Ishikawa (cell line): ENCODE results near the gene FAM120B.
A peak's percentile ranks its signal among the peaks of the same experiment; 100 is the strongest.

Experiments
- CEBPB ChIP-seq: IDR thresholded peaks from 2 replicates; pipeline ENCODE4 v1.6.1; 2012
- CREB1 ChIP-seq: IDR thresholded peaks from 2 replicates; pipeline ENCODE4 v1.6.1; 2012; ENCODE audit warnings: low read depth
- EGR1 ChIP-seq: IDR thresholded peaks from 2 replicates; pipeline ENCODE4 v1.6.1; 2012
- EP300 ChIP-seq: IDR thresholded peaks from 2 replicates; pipeline ENCODE4 v1.6.1; 2012; ENCODE audit warnings: borderline replicate concordance
- FOXM1 ChIP-seq: IDR thresholded peaks from 2 replicates; pipeline ENCODE4 v1.6.1; 2012; ENCODE audit warnings: low read depth, borderline replicate concordance
- MAX ChIP-seq: IDR thresholded peaks from 2 replicates; pipeline ENCODE4 v1.6.1; 2012
- NFIC ChIP-seq: IDR thresholded peaks from 2 replicates; pipeline ENCODE4 v1.6.1; 2012
- RAD21 ChIP-seq: IDR thresholded peaks from 2 replicates; pipeline ENCODE4 v1.6.1; 2012; ENCODE audit warnings: low read depth
- REST ChIP-seq: IDR thresholded peaks from 2 replicates; pipeline ENCODE4 v1.6.1; 2012; ENCODE audit warnings: low read depth, mild to moderate bottlenecking
- TAF1 ChIP-seq: IDR thresholded peaks from 2 replicates; pipeline ENCODE4 v1.6.1; 2012; ENCODE audit warnings: low read depth, mild to moderate bottlenecking
- TCF12 ChIP-seq: IDR thresholded peaks from 2 replicates; pipeline ENCODE4 v1.6.1; 2012; ENCODE audit warnings: low read depth
- TEAD4 ChIP-seq: IDR thresholded peaks from 2 replicates; pipeline ENCODE4 v1.6.1; 2012
- USF1 ChIP-seq: IDR thresholded peaks from 2 replicates; pipeline ENCODE4 v1.6.1; 2012
- YY1 ChIP-seq: IDR thresholded peaks from 2 replicates; pipeline ENCODE4 v1.6.1; 2012; ENCODE audit warnings: low read depth
- ZBTB7A ChIP-seq: IDR thresholded peaks from 2 replicates; pipeline ENCODE4 v1.6.1; 2012; ENCODE audit warnings: low read depth

FAM120B gene

GRCh38 chr6:170306324-170307079 is at the start of gene FAM120B:
TSS of gene FAM120B (plus strand) at chr6:170306758. CDS start at chr6:170317391, 10,633 bp downstream.
- TF ChIP-seq REST (no peak), USF1 (0 out of 2 replicates have a peak, but pooled peaks have one; percentile 25), TAF1 (peak; percentile 85), EP300 (no peak), EGR1 (no peak; the same call in 1 of the 2 replicates), MAX (0 out of 2 replicates have a peak, but pooled peaks have one; percentile 26), CEBPB (peak; percentile 21; the same call in 1 of the 2 replicates), NFIC (peak; percentile 72), TEAD4 (0 out of 2 replicates have a peak, but pooled peaks have one; percentile 13), TCF12 (no peak; the same call in 1 of the 2 replicates), ZBTB7A (0 out of 2 replicates have a peak, but pooled peaks have one; percentile 7), FOXM1 (no peak), YY1 (peak; percentile 45; the same call in 1 of the 2 replicates)

- TF ChIP-seq EGR1 (no peak), FOXM1 (no peak), TEAD4 (no peak), YY1 (no peak), CREB1 (no peak), TAF1 (no peak), RAD21 (no peak), ZBTB7A (no peak), MAX (no peak), REST (no peak), EP300 (no peak), CEBPB (no peak), TCF12 (no peak), NFIC (no peak), USF1 (no peak)
Measured at GRCh38 chr6:170257376-170257775, 49.2 kb upstream of the FAM120B start.

GRCh38 chr6:170258407-170258806 is 48.2 kb upstream of the FAM120B start:
- no peak for TF ChIP-seq TCF12
- no peak for TF ChIP-seq RAD21
- no peak for TF ChIP-seq FOXM1
- TF ChIP-seq MAX: no peak
- TF ChIP-seq NFIC: no peak
- no peak for TF ChIP-seq CEBPB
- TF ChIP-seq TEAD4: no peak
- TF ChIP-seq ZBTB7A: no peak
- TF ChIP-seq TAF1: no peak

GRCh38 chr6:170259278-170259677 is 47.3 kb upstream of the FAM120B start:
- TF ChIP-seq EP300 (no peak), MAX (no peak), REST (no peak), USF1 (no peak), CREB1 (no peak), YY1 (no peak), TAF1 (no peak), TCF12 (no peak), TEAD4 (no peak), RAD21 (no peak), EGR1 (no peak), FOXM1 (no peak), ZBTB7A (no peak), CEBPB (no peak), NFIC (no peak)
